ENCODE measurements around the gene EIF4A2. TPM values are rescaled to one million over a fixed set of nuclear protein-coding genes. Genes with fewer than 3 reads are reported as not detected.

Gene EIF4A2
- total RNA-seq, 2 experiments from 2014 or later, result 446 to 480 TPM

GRCh38 chr3:186823386-186823785 lies 40.0 kb downstream of the EIF4A2 start:
- Mint-ChIP-seq H3K27ac (no peak overlapping the region), H3K9me3 (no peaks in the 10 kb centered on the region), H3K36me3 (peaks cover 16% of the 10 kb centered on the region), H3K4me3 (no peak overlapping the region), H3K27me3 (peaks cover 15% of the 10 kb centered on the region), H3K4me1 (peaks cover 31% of the 10 kb centered on the region)
- no peak for DNase-seq

GRCh38 chr3:186824430-186825139 lies 41.2 kb downstream of the EIF4A2 start:
- Mint-ChIP-seq H3K4me3 (peak overlapping the region; percentile 97), H3K27me3 (peaks cover 27% of the 10 kb centered on the region), H3K9me3 (no peaks in the 10 kb centered on the region), H3K36me3 (peaks cover 16% of the 10 kb centered on the region), H3K27ac (no peak overlapping the region), H3K4me1 (peaks cover 32% of the 10 kb centered on the region)
- DNase-seq, result no peak

GRCh38 chr3:186825294-186825821 lies 42.0 kb downstream of the EIF4A2 start:
- Mint-ChIP-seq H3K4me1 (peaks cover 32% of the 10 kb centered on the region), H3K27ac (peak overlapping the region; percentile 90), H3K36me3 (peaks cover 16% of the 10 kb centered on the region), H3K9me3 (no peaks in the 10 kb centered on the region), H3K27me3 (peaks cover 35% of the 10 kb centered on the region), H3K4me3 (peak overlapping the region; percentile 97)
- DNase-seq, result peak; percentile 69

- no peak for DNase-seq
- no peaks in the 10 kb centered on the region for H3K9me3 Mint-ChIP-seq
- H3K4me1 Mint-ChIP-seq, result peaks cover 32% of the 10 kb centered on the region
- peak overlapping the region; percentile 97 for H3K4me3 Mint-ChIP-seq
- peaks cover 16% of the 10 kb centered on the region for H3K36me3 Mint-ChIP-seq
- H3K27me3 Mint-ChIP-seq, result peaks cover 40% of the 10 kb centered on the region
- peak overlapping the region; percentile 90 for H3K27ac Mint-ChIP-seq
These were observed 42.6 kb downstream of the EIF4A2 start for GRCh38 chr3:186825872-186826409.

GRCh38 chr3:186826410-186826975 lies 43.1 kb downstream of the EIF4A2 start:
- Mint-ChIP-seq H3K9me3 (no peaks in the 10 kb centered on the region), H3K36me3 (peaks cover 16% of the 10 kb centered on the region), H3K4me3 (peak overlapping the region; percentile 97), H3K27ac (peak overlapping the region; percentile 90), H3K4me1 (peaks cover 32% of the 10 kb centered on the region), H3K27me3 (peaks cover 46% of the 10 kb centered on the region)
- DNase-seq, result peak; percentile 36

GRCh38 chr3:186826976-186827857 lies 43.8 kb downstream of the EIF4A2 start:
- peak; percentile 93 for DNase-seq
- Mint-ChIP-seq H3K9me3 (no peaks in the 10 kb centered on the region), H3K27me3 (peaks cover 52% of the 10 kb centered on the region), H3K4me1 (peaks cover 30% of the 10 kb centered on the region), H3K36me3 (peaks cover 16% of the 10 kb centered on the region), H3K4me3 (peak overlapping the region; percentile 97), H3K27ac (peak overlapping the region; percentile 90)

- Mint-ChIP-seq H3K4me1 (peaks cover 29% of the 10 kb centered on the region), H3K27ac (no peak overlapping the region), H3K9me3 (no peaks in the 10 kb centered on the region), H3K36me3 (peaks cover 16% of the 10 kb centered on the region), H3K4me3 (no peak overlapping the region), H3K27me3 (peaks cover 52% of the 10 kb centered on the region)
- DNase-seq, result no peak
These were observed 45.0 kb downstream of the EIF4A2 start for GRCh38 chr3:186828340-186828739.

- Mint-ChIP-seq H3K27me3 (peaks cover 41% of the 10 kb centered on the region), H3K4me1 (peaks cover 4% of the 10 kb centered on the region), H3K36me3 (no peaks in the 10 kb centered on the region), H3K27ac (no peak overlapping the region), H3K9me3 (no peaks in the 10 kb centered on the region), H3K4me3 (no peak overlapping the region)
- no peak for DNase-seq
These were observed 48.4 kb downstream of the EIF4A2 start for GRCh38 chr3:186831798-186832197.

- H3K27ac Mint-ChIP-seq, result no peak overlapping the region
- no peaks in the 10 kb centered on the region for H3K36me3 Mint-ChIP-seq
- H3K4me1 Mint-ChIP-seq, result peaks cover 4% of the 10 kb centered on the region
- H3K4me3 Mint-ChIP-seq, result no peak overlapping the region
- no peak for DNase-seq
- no peaks in the 10 kb centered on the region for H3K9me3 Mint-ChIP-seq
- peaks cover 41% of the 10 kb centered on the region for H3K27me3 Mint-ChIP-seq
These were observed 48.9 kb downstream of the EIF4A2 start for GRCh38 chr3:186832276-186832675.

Other genes starting within 250 kb of the EIF4A2 start
- 1 to 10 TPM; 1.7 TPM for gene CRYGS, start 239.2 kb upstream of the EIF4A2 start, total RNA-seq
- 10 to 100 TPM; 12.7 to 15.4 TPM for gene TBCCD1, start 216.2 kb upstream of the EIF4A2 start, total RNA-seq
- 10 to 100 TPM; 51.7 to 53.9 TPM for gene DNAJB11, start 212.9 kb upstream of the EIF4A2 start, total RNA-seq
- gene AHSG, start 170.5 kb upstream of the EIF4A2 start, total RNA-seq, result not detected
- gene FETUB, start 143.2 kb upstream of the EIF4A2 start, total RNA-seq, result not detected
- gene HRG, start 117.6 kb upstream of the EIF4A2 start, total RNA-seq, result not detected
- not detected for gene KNG1, start 66.2 kb upstream of the EIF4A2 start, total RNA-seq
- gene RFC4, start 22.9 kb downstream of the EIF4A2 start, total RNA-seq, result 100 to 1,000 TPM; 121 to 136 TPM
- not detected for gene ADIPOQ, start 59.1 kb downstream of the EIF4A2 start, total RNA-seq
- 10 to 100 TPM; 97.4 to 98.8 TPM for gene ST6GAL1, start 146.9 kb downstream of the EIF4A2 start, total RNA-seq

Data from activated naive CD8-positive, alpha-beta T cell treated with anti-CD3 and anti-CD28 coated beads for 36 hours (primary cell).